HG02571 (cell line): Measurements from ENCODE around the gene PARP3.

Experiments used
- ATAC-seq: cut with Tn5 transposase; IDR thresholded peaks from one replicate; pipeline ENCODE4 v1.9.1; 2021; ENCODE audit warnings: mild to moderate bottlenecking, moderate library complexity; ENCODE audit not compliant: unreplicated experiment

Gene PARP3

GRCh38 chr3:51947215-51947900 is 5.2 kb downstream of the PARP3 start:
- ATAC-seq = no peak

- no peak for ATAC-seq
Measured at GRCh38 chr3:51948016-51948580, 5.9 kb downstream of the PARP3 start.

GRCh38 chr3:51949121-51949520 is 7.0 kb downstream of the PARP3 start:
- no peak for ATAC-seq

- ATAC-seq = no peak
Measured at GRCh38 chr3:51950899-51951298, 8.7 kb downstream of the PARP3 start.

- no peak for ATAC-seq
Measured at GRCh38 chr3:51953445-51953844, 11.3 kb downstream of the PARP3 start.

- ATAC-seq = no peak
Measured at GRCh38 chr3:51954105-51954504, 11.9 kb downstream of the PARP3 start.

- ATAC-seq = no peak
Measured at GRCh38 chr3:51954713-51955112, 12.6 kb downstream of the PARP3 start.

GRCh38 chr3:51955175-51955892 is 13.2 kb downstream of the PARP3 start, which contains the start of gene GPR62:
GPR62 (plus strand) TSS chr3:51955381; CDS start chr3:51955653, 272 bp downstream.
- ATAC-seq = no peak

GRCh38 chr3:51955893-51956770 is 14.0 kb downstream of the PARP3 start:
- no peak for ATAC-seq

- ATAC-seq = no peak
Measured at GRCh38 chr3:51957520-51958205, 15.5 kb downstream of the PARP3 start.

- ATAC-seq = no peak
Measured at GRCh38 chr3:51958603-51959521, 16.7 kb downstream of the PARP3 start.

- ATAC-seq = no peak
Measured at GRCh38 chr3:51959651-51960050, 17.5 kb downstream of the PARP3 start.

GRCh38 chr3:51960386-51960785 is 18.2 kb downstream of the PARP3 start:
- no peak for ATAC-seq

- no peak for ATAC-seq
Measured at GRCh38 chr3:51961011-51961410, 18.8 kb downstream of the PARP3 start.

GRCh38 chr3:51961602-51962569 is 19.7 kb downstream of the PARP3 start:
- ATAC-seq = no peak

- ATAC-seq = no peak
Measured at GRCh38 chr3:51962854-51963530, 20.8 kb downstream of the PARP3 start.

GRCh38 chr3:51963951-51964451 is 21.8 kb downstream of the PARP3 start:
- no peak for ATAC-seq

- no peak for ATAC-seq
Measured at GRCh38 chr3:51964521-51964920, 22.4 kb downstream of the PARP3 start.
